Dedifferentiated amniotic fluid mesenchymal stem cell (primary cell): ENCODE results near the gene TGFBR3.

Experiments
- DNase-seq: peaks from one replicate; pipeline ENCODE4 v3.0.0-alpha.2; 2016; ENCODE audit errors: extremely low spot score

TGFBR3 gene

GRCh38 chr1:91712981-91713841 lies 172.7 kb downstream of the TGFBR3 start:
- DNase-seq: peak; percentile 28

DNA sequence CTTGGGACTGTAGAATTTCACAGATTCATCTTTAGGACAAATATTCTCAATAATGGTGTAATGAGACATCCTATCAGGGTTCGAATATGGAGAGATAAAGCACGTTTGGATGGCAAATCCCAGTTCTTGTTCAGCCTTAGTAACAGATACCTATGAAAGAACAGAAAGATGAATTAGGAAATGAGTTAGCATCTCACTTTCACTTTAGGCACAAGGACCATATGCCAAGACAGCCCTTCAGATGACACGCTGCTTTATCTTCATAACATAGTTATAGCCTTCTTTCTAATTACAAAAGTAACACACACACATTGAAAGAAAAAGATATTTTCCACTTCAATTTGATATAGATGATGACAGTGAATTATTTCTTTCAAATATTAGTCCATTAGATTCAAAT lies 173.6 kb downstream of the TGFBR3 start:
- no peak for DNase-seq

- no peak for DNase-seq
Measured at GRCh38 chr1:91711504-91712247, 174.3 kb downstream of the TGFBR3 start.

GRCh38 chr1:91710261-91710660 lies 175.7 kb downstream of the TGFBR3 start:
- no peak for DNase-seq

DNA sequence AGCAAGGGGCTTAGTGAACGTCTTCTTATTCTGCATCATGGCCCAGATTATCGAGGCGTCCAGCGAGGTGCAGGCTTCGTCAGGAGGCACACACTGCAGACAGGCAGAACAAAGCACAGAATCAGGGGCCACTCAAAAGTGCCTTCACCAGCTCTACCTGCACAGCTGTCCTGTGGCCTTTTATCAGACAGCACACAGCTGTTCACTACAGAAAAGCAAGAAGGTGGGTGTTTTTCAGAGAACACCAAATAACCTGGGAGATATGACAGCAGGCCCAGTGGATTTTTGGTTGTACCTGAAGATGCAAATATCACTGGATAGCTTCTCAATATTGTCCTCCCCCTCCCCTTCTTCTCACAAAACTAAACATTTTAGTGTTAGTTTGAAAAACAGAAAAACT lies 177.3 kb downstream of the TGFBR3 start:
- DNase-seq: no peak

GRCh38 chr1:91707890-91708218 lies 178.1 kb downstream of the TGFBR3 start:
- DNase-seq: no peak

DNA sequence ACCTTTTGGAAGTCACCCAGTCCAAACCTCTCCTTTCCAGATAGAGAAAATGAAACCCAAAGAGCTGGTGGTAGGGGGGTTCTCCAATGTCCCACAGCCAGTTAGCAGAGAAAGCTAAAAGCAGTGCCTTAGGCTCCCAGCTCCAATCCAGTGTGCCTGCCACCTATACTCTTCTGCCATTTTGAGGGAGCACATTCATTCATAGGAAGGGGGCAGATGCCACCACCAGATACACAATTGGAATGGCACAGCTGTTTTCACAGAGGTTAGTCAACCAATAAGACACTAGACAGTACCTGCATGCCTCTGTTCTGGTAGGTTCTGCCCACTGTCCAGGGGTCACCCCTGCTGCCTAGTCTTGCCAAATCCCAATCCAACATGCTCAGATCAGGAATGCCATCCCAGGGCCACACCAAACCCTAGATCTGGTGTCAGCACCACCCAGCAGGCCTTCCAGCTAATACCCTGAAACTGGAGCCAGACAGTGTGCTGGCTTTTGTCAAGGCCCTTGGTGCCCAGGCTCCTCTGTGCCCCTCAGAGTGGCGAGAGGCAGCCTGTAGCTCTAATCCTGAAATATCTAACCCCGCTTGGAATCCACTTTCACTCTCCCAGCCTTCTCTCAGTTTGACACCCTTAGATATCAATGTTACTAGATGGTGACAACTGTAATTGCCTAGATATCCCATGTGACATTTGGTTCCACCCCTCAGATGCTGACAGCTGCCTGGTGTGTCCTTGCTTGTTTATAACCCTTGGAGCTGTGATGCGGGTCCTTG lies 178.6 kb downstream of the TGFBR3 start:
- no peak for DNase-seq

- DNase-seq: no peak
Measured at GRCh38 chr1:91706140-91706957, 179.6 kb downstream of the TGFBR3 start.

GRCh38 chr1:91704746-91705145 lies 181.2 kb downstream of the TGFBR3 start:
- no peak for DNase-seq

DNA sequence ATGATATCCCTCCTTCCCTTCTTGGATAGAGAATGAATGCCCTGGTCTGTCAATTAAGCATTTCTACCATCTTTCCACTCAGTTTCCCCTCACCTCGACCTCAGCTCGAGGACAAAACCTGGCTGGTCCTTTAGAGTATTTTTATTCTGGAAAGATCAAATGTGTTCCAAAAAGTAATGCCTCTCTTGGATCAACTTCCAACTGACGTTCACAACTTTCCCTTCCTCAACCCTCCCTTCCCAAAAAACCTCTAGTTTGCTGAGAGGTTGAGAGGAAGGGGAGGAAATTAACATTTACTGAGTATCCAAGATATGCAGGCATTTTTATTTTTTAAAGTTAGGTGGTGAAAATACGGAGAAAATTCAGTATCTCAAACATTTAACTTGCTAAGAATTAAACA lies 182.9 kb downstream of the TGFBR3 start:
- DNase-seq: no peak

DNA sequence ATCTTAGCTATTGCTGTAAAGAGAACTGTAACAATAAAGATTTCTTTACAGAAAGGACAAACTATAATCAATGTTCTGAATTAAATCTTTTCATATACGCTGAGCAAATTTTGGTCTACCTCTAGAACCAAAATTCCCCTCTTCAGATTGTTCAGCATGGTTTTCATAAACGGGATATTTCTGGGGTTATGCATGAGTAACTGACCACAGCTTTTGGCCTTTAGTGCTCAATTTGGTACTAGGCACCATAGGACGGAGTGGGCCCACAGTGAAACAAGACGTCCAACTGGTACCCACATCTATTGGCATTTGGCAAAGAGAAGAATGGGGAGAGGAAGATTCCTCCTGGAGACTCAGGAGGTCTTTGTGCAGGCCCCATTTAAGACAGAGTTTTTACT lies 184.5 kb downstream of the TGFBR3 start:
- no peak for DNase-seq

GRCh38 chr1:91700771-91701471 lies 185.0 kb downstream of the TGFBR3 start:
- DNase-seq: peak; percentile 58

DNA sequence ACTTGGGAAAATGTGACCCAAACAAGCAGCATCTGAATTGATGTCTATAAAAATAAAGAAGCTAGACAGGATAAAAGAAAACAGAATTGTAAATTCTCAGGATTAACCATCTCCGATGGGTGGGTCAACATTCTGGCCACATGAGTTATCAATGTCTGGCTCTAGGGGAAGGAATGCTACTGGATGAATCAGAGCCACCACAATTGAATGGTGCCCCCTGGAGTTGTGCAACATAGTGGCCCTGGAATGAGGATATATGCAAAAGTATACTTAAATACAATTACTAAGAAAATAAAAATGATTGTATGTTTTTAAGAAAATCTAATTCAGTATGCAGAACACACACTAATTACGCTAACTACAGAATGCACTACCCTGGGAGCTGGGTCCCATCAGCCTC lies 185.6 kb downstream of the TGFBR3 start:
- peak; percentile 30 for DNase-seq

DNA sequence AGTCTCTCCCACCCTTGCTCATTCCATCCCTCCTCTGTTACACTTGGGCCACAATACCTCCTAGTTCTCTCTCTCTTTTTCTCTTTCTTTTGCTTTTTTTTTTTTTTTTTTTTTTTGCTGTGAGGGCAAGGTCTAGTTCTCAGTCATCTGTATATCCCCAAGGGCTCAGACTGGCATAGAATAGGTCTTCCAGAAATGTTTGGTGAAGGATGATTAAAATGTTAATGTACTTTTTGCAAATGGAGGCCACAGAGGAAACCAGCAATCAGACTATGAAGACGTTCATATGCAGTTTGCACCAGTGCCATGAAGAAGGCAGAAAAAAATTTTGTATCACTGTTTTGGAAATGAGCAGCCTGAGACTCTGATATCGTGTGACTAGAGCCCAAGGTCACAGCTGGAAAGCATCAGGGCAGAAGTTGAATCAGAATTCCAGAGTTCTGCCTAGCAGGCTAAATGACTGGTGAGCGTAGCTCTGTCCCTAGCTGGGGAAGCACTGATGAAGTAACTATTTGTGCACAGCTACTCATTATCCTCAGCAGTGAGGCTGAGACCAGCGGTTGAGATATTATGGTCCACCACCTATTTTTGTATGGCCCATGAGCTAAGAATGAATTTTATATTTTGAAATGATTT lies 186.5 kb downstream of the TGFBR3 start:
- DNase-seq: peak; percentile 78

GRCh38 chr1:91697861-91698260 lies 188.1 kb downstream of the TGFBR3 start:
- DNase-seq: peak; percentile 42

GRCh38 chr1:91697416-91697815 lies 188.5 kb downstream of the TGFBR3 start:
- no peak for DNase-seq

- no peak for DNase-seq
Measured at GRCh38 chr1:91696321-91696720, 189.6 kb downstream of the TGFBR3 start.

GRCh38 chr1:91693557-91693956 lies 192.4 kb downstream of the TGFBR3 start:
- peak; percentile 43 for DNase-seq

GRCh38 chr1:91691525-91691924 lies 194.4 kb downstream of the TGFBR3 start:
- DNase-seq: no peak
